ENCODE measurements around the gene FMO2.

FMO2 gene

GRCh38 chr1:171196351-171196750 lies 11.3 kb downstream of the FMO2 start:
- Mint-ChIP-seq H3K36me3 (ENCODE audit: low read depth) (no peaks in the 10 kb centered on the region), H3K4me1 (peaks cover 9% of the 10 kb centered on the region), H3K4me3 (no peak overlapping the region), H3K27me3 (ENCODE audit: low read depth) (no peaks in the 10 kb centered on the region), H3K27ac (peak overlapping the region in 2 of 3 experiments; percentile 26 to 27), H3K9me3 (no peaks in the 10 kb centered on the region)
- TF ChIP-seq CTCF (IDR thresholded peaks at IDR 0.05; ENCODE audit: unreplicated experiment in 3 of 3), result no peak

- Mint-ChIP-seq H3K4me1 (peaks cover 9% of the 10 kb centered on the region), H3K27me3 (ENCODE audit: low read depth) (peaks cover 5% of the 10 kb centered on the region), H3K36me3 (ENCODE audit: low read depth) (no peaks in the 10 kb centered on the region), H3K4me3 (no peak overlapping the region), H3K27ac (no peak overlapping the region), H3K9me3 (no peaks in the 10 kb centered on the region)
- no peak for TF ChIP-seq CTCF (IDR thresholded peaks at IDR 0.05; ENCODE audit: unreplicated experiment in 3 of 3)
Measured at GRCh38 chr1:171198081-171198480, 13.0 kb downstream of the FMO2 start.

GRCh38 chr1:171204296-171204695 lies 19.2 kb downstream of the FMO2 start:
- Mint-ChIP-seq H3K9me3 (no peaks in the 10 kb centered on the region), H3K4me1 (peaks cover 6% of the 10 kb centered on the region), H3K36me3 (ENCODE audit: low read depth) (no peaks in the 10 kb centered on the region), H3K4me3 (no peak overlapping the region), H3K27ac (peak overlapping the region in 1 of 3 experiments; percentile 55), H3K27me3 (ENCODE audit: low read depth) (peaks cover 5% of the 10 kb centered on the region)
- no peak for TF ChIP-seq CTCF (IDR thresholded peaks at IDR 0.05; ENCODE audit: unreplicated experiment in 3 of 3)

- Mint-ChIP-seq H3K4me1 (peaks cover 16% of the 10 kb centered on the region), H3K27ac (peak overlapping the region in 1 of 3 experiments; percentile 3), H3K27me3 (ENCODE audit: low read depth) (peaks cover 5% of the 10 kb centered on the region), H3K36me3 (ENCODE audit: low read depth) (no peaks in the 10 kb centered on the region), H3K4me3 (no peak overlapping the region), H3K9me3 (no peaks in the 10 kb centered on the region)
- no peak for TF ChIP-seq CTCF (IDR thresholded peaks at IDR 0.05; ENCODE audit: unreplicated experiment in 3 of 3)
Measured at GRCh38 chr1:171206204-171206977, 21.3 kb downstream of the FMO2 start.

GRCh38 chr1:171206978-171207355 lies 21.9 kb downstream of the FMO2 start:
- TF ChIP-seq CTCF (IDR thresholded peaks at IDR 0.05; ENCODE audit: unreplicated experiment in 3 of 3), result no peak
- H3K27ac Mint-ChIP-seq, result peak overlapping the region in 1 of 3 experiments; percentile 3
- no peaks in the 10 kb centered on the region for H3K36me3 Mint-ChIP-seq (ENCODE audit: low read depth)
- H3K27me3 Mint-ChIP-seq (ENCODE audit: low read depth), result no peaks in the 10 kb centered on the region
- no peak overlapping the region for H3K4me3 Mint-ChIP-seq
- no peaks in the 10 kb centered on the region for H3K9me3 Mint-ChIP-seq
- H3K4me1 Mint-ChIP-seq, result peaks cover 21% of the 10 kb centered on the region

GRCh38 chr1:171207377-171207776 lies 22.3 kb downstream of the FMO2 start:
- no peaks in the 10 kb centered on the region for H3K9me3 Mint-ChIP-seq
- H3K36me3 Mint-ChIP-seq (ENCODE audit: low read depth), result no peaks in the 10 kb centered on the region
- no peak overlapping the region for H3K4me3 Mint-ChIP-seq
- TF ChIP-seq CTCF (IDR thresholded peaks at IDR 0.05; ENCODE audit: unreplicated experiment in 3 of 3), result no peak
- H3K27ac Mint-ChIP-seq, result no peak overlapping the region
- peaks cover 25% of the 10 kb centered on the region for H3K4me1 Mint-ChIP-seq
- no peaks in the 10 kb centered on the region for H3K27me3 Mint-ChIP-seq (ENCODE audit: low read depth)
